Ovary (tissue), 3 donors: ENCODE measurements around the gene FLNB.

Experiments used
- EP300 ChIP-seq: sonication (generic); formaldehyde crosslinking; IDR thresholded peaks from one replicate; pipeline ENCODE4 v1.6.1; 2017; ENCODE audit warnings: antibody characterized with exemption
- POLR2A ChIP-seq: fragments of 450-650 bp; IDR thresholded peaks from one replicate; pipeline ENCODE4 v1.6.1; 2017; ENCODE audit warnings: antibody characterized with exemption, mild to moderate bottlenecking, moderate library complexity
- TF ChIP-seq, protein P1 (sequence below), 3 donors: fragments of 450-650 bp in 2 of 3; fragments of 200-600 bp in 1 of 3; IDR thresholded peaks; one replicate each; pipeline versions ENCODE4 v1.5.1 to v1.8.0; 2016 to 2022; ENCODE audit warnings: antibody characterized with exemption in 3 of 3, mild to moderate bottlenecking in 1 of 3
- donor health status: DM: no; HTN: no; CAD: no.

- no peak for TF ChIP-seq POLR2A
- TF ChIP-seq, protein P1, sequence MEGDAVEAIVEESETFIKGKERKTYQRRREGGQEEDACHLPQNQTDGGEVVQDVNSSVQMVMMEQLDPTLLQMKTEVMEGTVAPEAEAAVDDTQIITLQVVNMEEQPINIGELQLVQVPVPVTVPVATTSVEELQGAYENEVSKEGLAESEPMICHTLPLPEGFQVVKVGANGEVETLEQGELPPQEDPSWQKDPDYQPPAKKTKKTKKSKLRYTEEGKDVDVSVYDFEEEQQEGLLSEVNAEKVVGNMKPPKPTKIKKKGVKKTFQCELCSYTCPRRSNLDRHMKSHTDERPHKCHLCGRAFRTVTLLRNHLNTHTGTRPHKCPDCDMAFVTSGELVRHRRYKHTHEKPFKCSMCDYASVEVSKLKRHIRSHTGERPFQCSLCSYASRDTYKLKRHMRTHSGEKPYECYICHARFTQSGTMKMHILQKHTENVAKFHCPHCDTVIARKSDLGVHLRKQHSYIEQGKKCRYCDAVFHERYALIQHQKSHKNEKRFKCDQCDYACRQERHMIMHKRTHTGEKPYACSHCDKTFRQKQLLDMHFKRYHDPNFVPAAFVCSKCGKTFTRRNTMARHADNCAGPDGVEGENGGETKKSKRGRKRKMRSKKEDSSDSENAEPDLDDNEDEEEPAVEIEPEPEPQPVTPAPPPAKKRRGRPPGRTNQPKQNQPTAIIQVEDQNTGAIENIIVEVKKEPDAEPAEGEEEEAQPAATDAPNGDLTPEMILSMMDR (IDR thresholded peaks at IDR 0.05) = no peak
- TF ChIP-seq EP300 = no peak
These were observed 121.0 kb downstream of the FLNB start for GRCh38 chr3:58129041-58129770.
